Suprapubic skin (tissue), 4 donors: ENCODE data around the gene ZNF148. TPM values are rescaled to one million over a fixed set of nuclear protein-coding genes. Genes with fewer than 3 reads are reported as not detected.

ENCODE experiments used
- DNase-seq, 2 donors: peaks; one replicate each; pipeline ENCODE4 v3.0.0-alpha.2; 2019; ENCODE audit warnings: low spot score in 2 of 2
- H3K27ac ChIP-seq: fragments of 200-600 bp; sonication (generic); one replicate; pipeline ENCODE4 v1.5.1; 2019
- H3K27me3 ChIP-seq: fragments of 200-600 bp; sonication (generic); one replicate; pipeline ENCODE4 v1.5.1; 2019
- H3K36me3 ChIP-seq: fragments of 200-600 bp; sonication (generic); one replicate; pipeline ENCODE4 v1.5.1; 2019
- H3K4me1 ChIP-seq: fragments of 200-600 bp; sonication (generic); one replicate; pipeline ENCODE4 v1.5.1; 2019
- H3K4me3 ChIP-seq: fragments of 200-600 bp; sonication (generic); one replicate; pipeline ENCODE4 v1.5.1; 2019; ENCODE audit warnings: mild to moderate bottlenecking
- H3K9me3 ChIP-seq: fragments of 200-600 bp; sonication (generic); one replicate; pipeline ENCODE4 v1.5.1; 2019
- EP300 ChIP-seq: sonication (generic); formaldehyde crosslinking; IDR thresholded peaks from one replicate; pipeline ENCODE4 v1.6.1; 2017; ENCODE audit warnings: antibody characterized with exemption
- POLR2A ChIP-seq, 2 donors: fragments of 450-650 bp; IDR thresholded peaks; one replicate each; pipeline ENCODE4 v1.6.1; 2017; ENCODE audit warnings: antibody characterized with exemption in 2 of 2, mild to moderate bottlenecking in 2 of 2, moderate library complexity in 2 of 2
- POLR2AphosphoS5 ChIP-seq, 3 donors: sonication (generic); formaldehyde crosslinking; IDR thresholded peaks; one replicate each; pipeline ENCODE4 v1.6.1; 2017; ENCODE audit warnings: antibody characterized with exemption in 3 of 3
- WGBS: methylation state at CpG from one replicate; pipeline ENCODE4 v1.1.5; 2018; 5-methylcytosine and 5-hydroxymethylcytosine counted together
- total RNA-seq, 4 donors: library from RNA; depleted of rRNA; stranded (reverse); fragments of >200 nt; gene quantifications; one replicate each; pipeline ENCODE4 v1.1.0, GENCODE V29; 2016
- TF ChIP-seq, protein P1 (sequence below), 2 donors: fragments of 200-600 bp in 1 of 2; fragments of 450-650 bp in 1 of 2; sonication (generic) in 1 of 2; IDR thresholded peaks; one replicate each; pipeline ENCODE4 v1.5.1; 2016 to 2019; ENCODE audit warnings: antibody characterized with exemption in 2 of 2, mild to moderate bottlenecking in 1 of 2, moderate library complexity in 1 of 2

The ZNF148 gene
- total RNA-seq, 4 donors from 2014 or later = 16.5 to 30.0 (median 20.3) TPM

DNA sequence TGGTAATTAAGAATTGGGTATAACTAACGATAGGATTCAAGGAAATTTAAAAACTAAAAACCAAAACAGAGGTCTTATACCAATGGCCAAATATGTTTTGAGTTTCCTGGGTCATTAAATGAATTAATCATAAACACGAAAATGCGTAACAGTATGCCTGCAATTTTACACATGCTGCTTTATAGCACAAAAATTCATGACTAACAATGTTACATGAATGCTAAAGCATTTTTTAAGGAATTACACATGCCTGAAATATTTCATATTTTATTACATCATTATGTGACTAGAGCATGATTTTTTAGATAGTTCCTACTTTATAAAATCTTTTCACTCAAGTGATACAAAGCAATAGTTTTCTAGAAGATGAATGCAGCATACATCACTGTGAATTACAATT lies 74.7 kb downstream of the ZNF148 start:
- no peak overlapping the region for H3K4me3 ChIP-seq
- TF ChIP-seq POLR2AphosphoS5 (IDR thresholded peaks at IDR 0.05) (no peak), POLR2A (IDR thresholded peaks at IDR 0.05) (no peak), EP300 (no peak)
- TF ChIP-seq, protein P1, sequence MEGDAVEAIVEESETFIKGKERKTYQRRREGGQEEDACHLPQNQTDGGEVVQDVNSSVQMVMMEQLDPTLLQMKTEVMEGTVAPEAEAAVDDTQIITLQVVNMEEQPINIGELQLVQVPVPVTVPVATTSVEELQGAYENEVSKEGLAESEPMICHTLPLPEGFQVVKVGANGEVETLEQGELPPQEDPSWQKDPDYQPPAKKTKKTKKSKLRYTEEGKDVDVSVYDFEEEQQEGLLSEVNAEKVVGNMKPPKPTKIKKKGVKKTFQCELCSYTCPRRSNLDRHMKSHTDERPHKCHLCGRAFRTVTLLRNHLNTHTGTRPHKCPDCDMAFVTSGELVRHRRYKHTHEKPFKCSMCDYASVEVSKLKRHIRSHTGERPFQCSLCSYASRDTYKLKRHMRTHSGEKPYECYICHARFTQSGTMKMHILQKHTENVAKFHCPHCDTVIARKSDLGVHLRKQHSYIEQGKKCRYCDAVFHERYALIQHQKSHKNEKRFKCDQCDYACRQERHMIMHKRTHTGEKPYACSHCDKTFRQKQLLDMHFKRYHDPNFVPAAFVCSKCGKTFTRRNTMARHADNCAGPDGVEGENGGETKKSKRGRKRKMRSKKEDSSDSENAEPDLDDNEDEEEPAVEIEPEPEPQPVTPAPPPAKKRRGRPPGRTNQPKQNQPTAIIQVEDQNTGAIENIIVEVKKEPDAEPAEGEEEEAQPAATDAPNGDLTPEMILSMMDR (IDR thresholded peaks at IDR 0.05) = no peak
- no peaks in the 10 kb centered on the region for H3K9me3 ChIP-seq
- no peak for DNase-seq
- WGBS = 56% methylated on average over 3 of the region's 3 CpGs
- no peaks in the 10 kb centered on the region for H3K4me1 ChIP-seq
- H3K36me3 ChIP-seq = peaks cover 2% of the 10 kb centered on the region
- H3K27ac ChIP-seq = no peak overlapping the region
- no peaks in the 10 kb centered on the region for H3K27me3 ChIP-seq

- Histone ChIP-seq H3K36me3 (no peaks in the 10 kb centered on the region), H3K4me3 (no peak overlapping the region), H3K27me3 (no peaks in the 10 kb centered on the region), H3K4me1 (no peaks in the 10 kb centered on the region), H3K27ac (no peak overlapping the region), H3K9me3 (no peaks in the 10 kb centered on the region)
- no peak for TF ChIP-seq EP300
- no peak for TF ChIP-seq POLR2AphosphoS5 (IDR thresholded peaks at IDR 0.05)
- TF ChIP-seq POLR2A (IDR thresholded peaks at IDR 0.05) = no peak
- TF ChIP-seq, protein P1 (IDR thresholded peaks at IDR 0.05) = no peak
- DNase-seq = no peak
These were observed 80.7 kb downstream of the ZNF148 start for GRCh38 chr3:125294411-125294810.

DNA sequence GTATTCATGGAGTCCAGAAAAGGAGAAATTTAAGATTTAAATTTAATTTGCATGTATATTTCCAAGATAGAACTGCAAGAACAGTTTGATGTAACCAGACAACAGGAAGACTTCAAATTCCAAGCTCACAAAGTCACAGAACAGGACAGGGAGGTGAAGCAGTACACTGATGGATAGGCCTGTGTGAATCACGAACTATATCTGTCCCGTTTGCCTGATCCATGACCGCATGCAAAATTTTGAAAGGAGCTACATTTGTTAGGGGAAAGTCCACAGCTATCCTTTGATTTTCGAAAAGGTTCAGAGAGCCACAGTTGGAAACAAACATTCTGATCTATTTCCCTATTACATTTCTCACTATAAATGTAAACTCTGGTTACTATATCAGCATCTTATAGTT lies 83.1 kb downstream of the ZNF148 start:
- no peak for TF ChIP-seq POLR2AphosphoS5 (IDR thresholded peaks at IDR 0.05)
- TF ChIP-seq, protein P1 (IDR thresholded peaks at IDR 0.05) = no peak
- TF ChIP-seq POLR2A (IDR thresholded peaks at IDR 0.05) = no peak
- no peak for TF ChIP-seq EP300
- no peak for DNase-seq
- no peak overlapping the region for H3K4me3 ChIP-seq
- H3K4me1 ChIP-seq = no peaks in the 10 kb centered on the region
- H3K27ac ChIP-seq = no peak overlapping the region
- 93% methylated on average over 4 of the region's 4 CpGs for WGBS
- H3K36me3 ChIP-seq = peaks cover 13% of the 10 kb centered on the region
- H3K27me3 ChIP-seq = no peaks in the 10 kb centered on the region
- no peaks in the 10 kb centered on the region for H3K9me3 ChIP-seq

DNA sequence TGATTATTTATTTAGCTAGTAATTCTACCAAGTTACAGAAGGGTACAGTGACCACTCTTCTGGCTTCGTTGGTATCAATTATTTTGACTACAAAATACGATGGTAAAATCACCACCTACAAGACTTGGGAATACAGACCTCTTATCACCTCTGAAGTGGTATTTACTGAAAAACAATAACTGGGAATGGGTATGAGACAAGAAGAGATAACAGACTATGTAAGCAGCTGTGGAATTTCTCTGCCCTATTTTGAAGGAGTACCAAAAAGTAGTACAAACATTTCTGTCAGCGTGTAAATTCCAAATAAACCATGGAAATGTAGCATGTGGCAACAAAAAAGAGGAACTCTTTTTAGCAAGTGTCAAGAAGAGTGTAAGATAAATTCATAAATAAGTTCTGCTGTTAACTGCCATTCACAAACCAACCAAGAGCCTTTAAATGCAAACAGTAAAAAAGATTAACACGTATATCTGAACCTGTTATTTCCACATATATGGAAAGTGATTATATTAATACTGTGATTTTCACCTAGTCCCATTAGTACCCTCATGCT lies 85.6 kb downstream of the ZNF148 start:
- H3K27ac ChIP-seq = no peak overlapping the region
- no peaks in the 10 kb centered on the region for H3K27me3 ChIP-seq
- DNase-seq = no peak
- no peak for TF ChIP-seq POLR2AphosphoS5 (IDR thresholded peaks at IDR 0.05)
- TF ChIP-seq, protein P1 (IDR thresholded peaks at IDR 0.05) = no peak
- no peak overlapping the region for H3K4me3 ChIP-seq
- H3K36me3 ChIP-seq = peaks cover 14% of the 10 kb centered on the region
- no peaks in the 10 kb centered on the region for H3K4me1 ChIP-seq
- no peaks in the 10 kb centered on the region for H3K9me3 ChIP-seq
- 91% methylated on average over 4 of the region's 4 CpGs for WGBS

- 94% methylated on average over 2 of the region's 2 CpGs for whole genome bisulfite sequencing
These were observed 87.9 kb downstream of the ZNF148 start for GRCh38 chr3:125287248-125287647.

GRCh38 chr3:125281381-125281780 lies 93.7 kb downstream of the ZNF148 start:
- H3K27ac ChIP-seq = no peak overlapping the region
- no peaks in the 10 kb centered on the region for H3K27me3 ChIP-seq
- H3K4me1 ChIP-seq = no peaks in the 10 kb centered on the region
- H3K36me3 ChIP-seq = peaks cover 14% of the 10 kb centered on the region
- TF ChIP-seq POLR2A (IDR thresholded peaks at IDR 0.05) (no peak), EP300 (no peak), POLR2AphosphoS5 (IDR thresholded peaks at IDR 0.05) (no peak)
- TF ChIP-seq, protein P1 (IDR thresholded peaks at IDR 0.05) = no peak
- 43% methylated on average over 1 of the region's 1 CpG for WGBS
- no peak for DNase-seq
- no peak overlapping the region for H3K4me3 ChIP-seq
- H3K9me3 ChIP-seq = no peaks in the 10 kb centered on the region

More at GRCh38 chr3:125287248-125287647, 87.9 kb downstream of the ZNF148 start:
- Histone ChIP-seq H3K4me3 (no peak overlapping the region), H3K4me1 (no peaks in the 10 kb centered on the region), H3K36me3 (peaks cover 14% of the 10 kb centered on the region), H3K27ac (no peak overlapping the region), H3K27me3 (no peaks in the 10 kb centered on the region), H3K9me3 (no peaks in the 10 kb centered on the region)
- DNase-seq = no peak
- TF ChIP-seq EP300 (no peak), POLR2AphosphoS5 (IDR thresholded peaks at IDR 0.05) (no peak), POLR2A (IDR thresholded peaks at IDR 0.05) (no peak)
